ENCODE results near the gene IGSF6. TPM values are rescaled to one million over a fixed set of nuclear protein-coding genes. Genes with fewer than 3 reads are reported as not detected.

IGSF6 gene
- total RNA-seq, 4 donors from 2014 or later = 2.8 to 18.6 (median 6.8) TPM

DNA sequence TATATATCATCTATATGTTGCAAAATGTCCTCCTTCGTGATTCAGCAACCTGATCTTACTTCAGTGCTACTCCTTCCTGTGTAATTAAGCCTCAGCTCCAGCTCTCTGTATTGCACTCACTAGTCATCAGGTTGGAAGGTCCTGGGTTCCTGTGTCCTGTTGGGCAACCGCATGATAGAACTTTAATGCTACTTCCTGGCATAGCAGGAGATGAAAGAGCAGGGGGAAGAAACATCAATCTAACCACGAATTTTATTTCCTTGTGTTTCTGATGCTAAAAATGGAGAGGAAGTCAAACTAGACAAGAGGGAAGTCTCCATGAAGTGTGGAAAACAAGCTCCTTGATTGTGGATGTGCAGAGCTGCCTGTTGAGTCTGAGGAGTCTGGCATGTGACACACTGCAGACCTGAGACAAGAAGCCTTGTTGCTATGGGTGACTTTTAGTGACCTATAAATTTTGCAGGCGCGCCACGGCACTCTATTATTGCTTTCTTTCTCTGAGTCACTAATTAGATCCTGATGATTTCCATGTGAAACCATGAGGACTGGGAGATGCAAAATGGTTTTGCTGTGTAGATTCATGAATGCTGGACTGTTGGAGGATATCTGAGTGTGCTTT lies 25.6 kb downstream of the IGSF6 start:
- TF ChIP-seq, protein P1, sequence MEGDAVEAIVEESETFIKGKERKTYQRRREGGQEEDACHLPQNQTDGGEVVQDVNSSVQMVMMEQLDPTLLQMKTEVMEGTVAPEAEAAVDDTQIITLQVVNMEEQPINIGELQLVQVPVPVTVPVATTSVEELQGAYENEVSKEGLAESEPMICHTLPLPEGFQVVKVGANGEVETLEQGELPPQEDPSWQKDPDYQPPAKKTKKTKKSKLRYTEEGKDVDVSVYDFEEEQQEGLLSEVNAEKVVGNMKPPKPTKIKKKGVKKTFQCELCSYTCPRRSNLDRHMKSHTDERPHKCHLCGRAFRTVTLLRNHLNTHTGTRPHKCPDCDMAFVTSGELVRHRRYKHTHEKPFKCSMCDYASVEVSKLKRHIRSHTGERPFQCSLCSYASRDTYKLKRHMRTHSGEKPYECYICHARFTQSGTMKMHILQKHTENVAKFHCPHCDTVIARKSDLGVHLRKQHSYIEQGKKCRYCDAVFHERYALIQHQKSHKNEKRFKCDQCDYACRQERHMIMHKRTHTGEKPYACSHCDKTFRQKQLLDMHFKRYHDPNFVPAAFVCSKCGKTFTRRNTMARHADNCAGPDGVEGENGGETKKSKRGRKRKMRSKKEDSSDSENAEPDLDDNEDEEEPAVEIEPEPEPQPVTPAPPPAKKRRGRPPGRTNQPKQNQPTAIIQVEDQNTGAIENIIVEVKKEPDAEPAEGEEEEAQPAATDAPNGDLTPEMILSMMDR (IDR thresholded peaks at IDR 0.05) = no peak
- ATAC-seq (ENCODE audit: low FRiP score) (peak; percentile 51), DNase-seq (ENCODE audit: low spot score) (no peak)

DNA sequence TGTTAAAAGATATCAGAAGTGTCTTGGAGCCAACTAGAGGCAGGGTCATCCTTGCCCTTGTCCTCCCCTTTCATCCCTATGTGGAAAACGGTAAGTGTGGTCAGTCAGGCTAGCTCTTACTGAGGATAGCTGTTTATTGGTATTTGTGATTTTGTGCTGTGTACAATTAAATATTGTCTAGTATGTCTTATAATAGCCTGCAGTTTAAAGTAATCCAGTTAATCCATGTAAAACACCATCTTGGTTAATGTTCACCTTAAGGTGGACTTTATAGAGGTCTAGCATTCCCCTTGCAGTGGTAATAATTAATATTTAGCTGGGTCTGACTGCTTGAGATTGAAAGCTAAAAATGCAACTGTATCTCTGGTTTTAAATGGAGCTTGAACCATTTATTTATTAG lies 27.4 kb downstream of the IGSF6 start:
- DNase-seq (ENCODE audit: low spot score) (no peak), ATAC-seq (ENCODE audit: low FRiP score) (no peak)
- TF ChIP-seq, protein P1 (IDR thresholded peaks at IDR 0.05) = no peak

GRCh38 chr16:21622545-21622944 lies 29.9 kb downstream of the IGSF6 start:
- DNase-seq (ENCODE audit: low spot score) = no peak
- TF ChIP-seq, protein P1 (IDR thresholded peaks at IDR 0.05) = no peak
- ATAC-seq (ENCODE audit: low FRiP score) = no peak

- DNase-seq (ENCODE audit: low spot score) = no peak
- ATAC-seq (ENCODE audit: low FRiP score) = no peak
- TF ChIP-seq, protein P1 (IDR thresholded peaks at IDR 0.05) = no peak
These were observed 31.8 kb downstream of the IGSF6 start for GRCh38 chr16:21620592-21620991.

GRCh38 chr16:21619765-21620425 lies 32.5 kb downstream of the IGSF6 start:
- no peak for DNase-seq (ENCODE audit: low spot score)
- TF ChIP-seq, protein P1 (IDR thresholded peaks at IDR 0.05) = no peak
- ATAC-seq (ENCODE audit: low FRiP score) = no peak

DNA sequence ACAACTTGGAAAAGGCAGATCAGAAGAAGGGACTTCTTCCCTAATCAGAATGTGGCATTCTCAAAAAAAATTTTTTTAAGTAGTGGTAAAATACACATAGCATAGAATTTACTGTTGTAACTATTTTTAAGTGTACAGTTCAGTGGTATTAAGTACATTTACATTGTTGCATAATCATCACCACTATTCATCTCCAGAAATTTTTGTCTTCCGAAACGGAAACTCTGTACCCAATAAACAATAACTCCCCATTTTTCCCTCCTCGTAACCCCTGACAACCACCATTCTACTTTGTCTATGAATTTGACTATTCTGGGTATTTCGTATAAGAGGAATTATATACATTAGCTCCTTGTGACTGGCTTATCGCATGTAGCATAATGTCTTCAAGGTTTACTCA lies 34.1 kb downstream of the IGSF6 start:
- TF ChIP-seq, protein P1 (IDR thresholded peaks at IDR 0.05) = no peak
- no peak for DNase-seq (ENCODE audit: low spot score)

GRCh38 chr16:21617607-21618006 lies 34.8 kb downstream of the IGSF6 start:
- TF ChIP-seq, protein P1 (IDR thresholded peaks at IDR 0.05) = no peak
- no peak for ATAC-seq (ENCODE audit: low FRiP score)
- DNase-seq (ENCODE audit: low spot score) = no peak

More for the DNA sequence above, 34.1 kb downstream of the IGSF6 start:
- ATAC-seq (ENCODE audit: low FRiP score) = no peak

All from omental fat pad (tissue), 4 donors.